OCI-LY1 (cell line): ENCODE results near the gene TBL1X.

Experiments
- H2AFZ ChIP-seq: fragments of 200-600 bp; sonication (generic), shearing (Covaris generic); 2 replicates; pipeline ENCODE4 v1.6.0; 2014; ENCODE audit warnings: antibody characterized with exemption, mild to moderate bottlenecking, low read length
- H3F3A ChIP-seq: fragments of 200-600 bp; sonication (generic), shearing (Covaris generic); 2 replicates; pipeline ENCODE4 v1.6.0; 2014; ENCODE audit warnings: mild to moderate bottlenecking, antibody characterized with exemption, low read length, moderate library complexity; ENCODE audit not compliant: insufficient read depth
- H3K27ac ChIP-seq: fragments of 200-600 bp; sonication (generic); 2 replicates; pipeline ENCODE4 v1.5.1; 2014; ENCODE audit warnings: low read length, mixed run types, mild to moderate bottlenecking, low read depth; ENCODE audit not compliant: poor library complexity, severe bottlenecking
- H3K27me3 ChIP-seq: fragments of 200-600 bp; sonication (generic); 2 replicates; pipeline ENCODE4 v1.6.0; 2014; ENCODE audit warnings: antibody characterized with exemption, mild to moderate bottlenecking, low read length, moderate library complexity; ENCODE audit not compliant: insufficient read depth
- H3K36me3 ChIP-seq: fragments of 200-600 bp; sonication (generic); 2 replicates; pipeline ENCODE4 v1.6.1; 2014; ENCODE audit warnings: mild to moderate bottlenecking, antibody characterized with exemption, low read length, moderate library complexity, mixed read lengths; ENCODE audit not compliant: insufficient read depth
- H3K4me1 ChIP-seq: fragments of 200-600 bp; sonication (generic); 2 replicates; pipeline ENCODE4 v1.5.1; 2014; ENCODE audit warnings: mild to moderate bottlenecking, low read length, moderate library complexity; ENCODE audit not compliant: insufficient read depth, severe bottlenecking
- H3K4me2 ChIP-seq: fragments of 200-600 bp; sonication (generic), shearing (Covaris generic); 2 replicates; pipeline ENCODE4 v1.6.1; 2014; ENCODE audit warnings: low read length
- H3K4me3 ChIP-seq: fragments of 200-600 bp; sonication (generic); 2 replicates; pipeline ENCODE4 v1.5.1; 2014; ENCODE audit warnings: low read length, low read depth, mild to moderate bottlenecking, mixed read lengths; ENCODE audit not compliant: poor library complexity, severe bottlenecking
- H3K79me2 ChIP-seq: fragments of 200-600 bp; shearing (Covaris generic); 2 replicates; pipeline ENCODE4 v1.6.1; 2016; ENCODE audit warnings: mixed run types, low read length, mixed read lengths; ENCODE audit not compliant: insufficient read depth
- H3K9ac ChIP-seq: fragments of 200-600 bp; sonication (generic), shearing (Covaris generic); 2 replicates; pipeline ENCODE4 v1.6.1; 2014; ENCODE audit warnings: mild to moderate bottlenecking, low read length, mixed read lengths
- H3K9me2 ChIP-seq: fragments of 200-600 bp; sonication (generic), shearing (Covaris generic); 2 replicates; pipeline ENCODE4 v1.6.1; 2014; ENCODE audit warnings: low read depth, mild to moderate bottlenecking, low read length, mixed read lengths
- H3K9me3 ChIP-seq: fragments of 200-600 bp; shearing (Covaris generic); 2 replicates; pipeline ENCODE4 v1.6.1; 2014; ENCODE audit warnings: low read length, mixed read lengths
- H4K20me1 ChIP-seq: fragments of 200-600 bp; sonication (generic), shearing (Covaris generic); 2 replicates; pipeline ENCODE4 v1.6.0; 2016; ENCODE audit warnings: mild to moderate bottlenecking, low read length; ENCODE audit not compliant: insufficient read depth
- CTCF ChIP-seq: fragments of 200-600 bp; sonication (generic), shearing (Covaris generic); IDR thresholded peaks from 2 replicates; pipeline ENCODE4 v1.5.1; 2017; ENCODE audit warnings: mild to moderate bottlenecking, antibody characterized with exemption, low read length, moderate library complexity, mixed read lengths
- EZH2 ChIP-seq: fragments of 200-600 bp; sonication (generic), shearing (Covaris generic); IDR thresholded peaks from 2 replicates; pipeline ENCODE4 v1.8.0; 2017; ENCODE audit warnings: borderline replicate concordance, mixed run types, mild to moderate bottlenecking, antibody characterized with exemption, low read length, moderate library complexity, mixed read lengths

Gene TBL1X

GRCh38 chrX:9635368-9635767 lies 170.5 kb downstream of the TBL1X start:
- no peak overlapping the region for H2AFZ ChIP-seq
- no peaks in the 10 kb centered on the region for H3K79me2 ChIP-seq
- peaks cover 9% of the 10 kb centered on the region for H3K4me1 ChIP-seq
- no peak overlapping the region for H3K4me2 ChIP-seq
- H3K27ac ChIP-seq = no peak overlapping the region
- H4K20me1 ChIP-seq = no peaks in the 10 kb centered on the region
- H3K9me3 ChIP-seq = no peaks in the 10 kb centered on the region
- no peaks in the 10 kb centered on the region for H3K27me3 ChIP-seq
- no peak overlapping the region for H3K9ac ChIP-seq
- no peaks in the 10 kb centered on the region for H3K36me3 ChIP-seq
- no peak overlapping the region for H3K4me3 ChIP-seq
- TF ChIP-seq EZH2 (no peak), CTCF (no peak)
- no peaks in the 10 kb centered on the region for H3F3A ChIP-seq
- no peaks in the 10 kb centered on the region for H3K9me2 ChIP-seq

- Histone ChIP-seq H4K20me1 (no peaks in the 10 kb centered on the region), H3K9me3 (no peaks in the 10 kb centered on the region), H3K9me2 (no peaks in the 10 kb centered on the region), H3K36me3 (no peaks in the 10 kb centered on the region), H3F3A (no peaks in the 10 kb centered on the region), H3K4me2 (no peak overlapping the region), H3K27ac (no peak overlapping the region), H3K4me3 (no peak overlapping the region), H3K79me2 (no peaks in the 10 kb centered on the region), H3K27me3 (no peaks in the 10 kb centered on the region), H2AFZ (no peak overlapping the region), H3K9ac (no peak overlapping the region), H3K4me1 (peaks cover 12% of the 10 kb centered on the region)
- TF ChIP-seq CTCF (no peak), EZH2 (no peak)
These were observed 170.9 kb downstream of the TBL1X start for GRCh38 chrX:9635803-9636202.

GRCh38 chrX:9638871-9639270 lies 174.0 kb downstream of the TBL1X start:
- Histone ChIP-seq H3K4me2 (no peak overlapping the region), H3K9me3 (no peaks in the 10 kb centered on the region), H3K27ac (no peak overlapping the region), H3K79me2 (no peaks in the 10 kb centered on the region), H3K9me2 (no peaks in the 10 kb centered on the region), H3K27me3 (no peaks in the 10 kb centered on the region), H3K4me1 (peaks cover 43% of the 10 kb centered on the region), H3K36me3 (no peaks in the 10 kb centered on the region), H3K4me3 (no peak overlapping the region), H2AFZ (no peak overlapping the region), H4K20me1 (no peaks in the 10 kb centered on the region), H3K9ac (no peak overlapping the region), H3F3A (no peaks in the 10 kb centered on the region)
- TF ChIP-seq CTCF (no peak), EZH2 (no peak)
